ENCODE data around the gene SLC35E4. TPM values are rescaled to one million over a fixed set of nuclear protein-coding genes. Genes with fewer than 3 reads are reported as not detected.
"Not testable (repeated sequence)": the region's sequence is repeated elsewhere in the genome, so short reads cannot be mapped to it uniquely, and the experiment has no call there.

Gene SLC35E4
- total RNA-seq, 6 experiments from 2014 or later = 4.9 to 7.4 (median 5.5) TPM

DNA sequence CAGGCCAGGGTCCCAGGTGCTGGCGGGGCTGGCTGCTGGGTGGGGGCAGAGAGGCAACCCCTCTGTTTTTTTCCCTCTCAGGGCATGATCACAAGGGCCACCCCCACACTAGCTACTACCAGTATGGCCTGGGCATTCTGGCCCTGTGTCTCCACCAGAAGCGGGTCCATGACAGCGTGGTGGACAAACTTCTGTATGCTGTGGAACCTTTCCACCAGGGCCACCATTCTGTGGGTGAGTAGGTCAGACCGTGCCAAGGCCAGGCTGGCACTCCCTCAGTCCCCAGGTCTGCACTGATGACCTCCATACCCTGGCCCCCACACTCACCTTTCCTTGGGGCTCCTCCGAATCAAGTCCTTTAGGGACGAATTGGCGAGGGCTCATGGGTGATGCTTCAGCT is 21.3 kb upstream of the SLC35E4 start:
- Mint-ChIP-seq H3K27me3 (ENCODE audit: insufficient read depth) (no peaks in the 10 kb centered on the region; the same call in 1 of the 2 replicates), H3K4me1 (ENCODE audit: low read depth) (peaks cover 24% of the 10 kb centered on the region), H3K4me3 (no peak overlapping the region), H3K9me3 (no peaks in the 10 kb centered on the region), H3K36me3 (ENCODE audit: low read depth) (no peaks in the 10 kb centered on the region), H3K27ac (no peak overlapping the region)
- DNase-seq = no peak
- TF ChIP-seq, protein P1, sequence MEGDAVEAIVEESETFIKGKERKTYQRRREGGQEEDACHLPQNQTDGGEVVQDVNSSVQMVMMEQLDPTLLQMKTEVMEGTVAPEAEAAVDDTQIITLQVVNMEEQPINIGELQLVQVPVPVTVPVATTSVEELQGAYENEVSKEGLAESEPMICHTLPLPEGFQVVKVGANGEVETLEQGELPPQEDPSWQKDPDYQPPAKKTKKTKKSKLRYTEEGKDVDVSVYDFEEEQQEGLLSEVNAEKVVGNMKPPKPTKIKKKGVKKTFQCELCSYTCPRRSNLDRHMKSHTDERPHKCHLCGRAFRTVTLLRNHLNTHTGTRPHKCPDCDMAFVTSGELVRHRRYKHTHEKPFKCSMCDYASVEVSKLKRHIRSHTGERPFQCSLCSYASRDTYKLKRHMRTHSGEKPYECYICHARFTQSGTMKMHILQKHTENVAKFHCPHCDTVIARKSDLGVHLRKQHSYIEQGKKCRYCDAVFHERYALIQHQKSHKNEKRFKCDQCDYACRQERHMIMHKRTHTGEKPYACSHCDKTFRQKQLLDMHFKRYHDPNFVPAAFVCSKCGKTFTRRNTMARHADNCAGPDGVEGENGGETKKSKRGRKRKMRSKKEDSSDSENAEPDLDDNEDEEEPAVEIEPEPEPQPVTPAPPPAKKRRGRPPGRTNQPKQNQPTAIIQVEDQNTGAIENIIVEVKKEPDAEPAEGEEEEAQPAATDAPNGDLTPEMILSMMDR (IDR thresholded peaks at IDR 0.05) = no peak

DNA sequence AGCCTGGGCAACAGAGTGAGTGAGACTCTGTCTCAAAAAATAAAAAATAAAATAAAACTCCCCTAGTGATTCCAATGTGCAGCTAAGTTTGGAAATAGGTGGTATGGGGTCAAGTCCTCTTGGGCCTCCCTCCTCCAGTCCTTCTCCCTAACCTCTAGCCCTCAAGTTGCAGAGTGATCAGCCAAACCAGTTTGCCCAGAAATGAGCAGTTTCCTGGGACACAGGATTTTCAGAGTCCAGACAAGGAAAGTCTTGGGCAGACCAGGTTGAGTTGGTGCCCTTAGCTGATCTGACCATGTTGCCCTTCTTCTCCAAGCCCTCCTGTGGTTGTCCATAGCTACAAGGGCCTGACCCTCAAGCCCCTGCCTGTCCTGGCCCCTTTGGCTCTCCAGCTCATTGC is 20.7 kb upstream of the SLC35E4 start:
- no peak overlapping the region for H3K4me3 Mint-ChIP-seq
- H3K9me3 Mint-ChIP-seq = no peaks in the 10 kb centered on the region
- H3K4me1 Mint-ChIP-seq (ENCODE audit: low read depth) = peaks cover 18% of the 10 kb centered on the region
- no peaks in the 10 kb centered on the region; the same call in 1 of the 2 replicates for H3K27me3 Mint-ChIP-seq (ENCODE audit: insufficient read depth)
- no peaks in the 10 kb centered on the region for H3K36me3 Mint-ChIP-seq (ENCODE audit: low read depth)
- H3K27ac Mint-ChIP-seq = no peak overlapping the region
- TF ChIP-seq, protein P1 (IDR thresholded peaks at IDR 0.05) = no peak
- DNase-seq = no peak

DNA sequence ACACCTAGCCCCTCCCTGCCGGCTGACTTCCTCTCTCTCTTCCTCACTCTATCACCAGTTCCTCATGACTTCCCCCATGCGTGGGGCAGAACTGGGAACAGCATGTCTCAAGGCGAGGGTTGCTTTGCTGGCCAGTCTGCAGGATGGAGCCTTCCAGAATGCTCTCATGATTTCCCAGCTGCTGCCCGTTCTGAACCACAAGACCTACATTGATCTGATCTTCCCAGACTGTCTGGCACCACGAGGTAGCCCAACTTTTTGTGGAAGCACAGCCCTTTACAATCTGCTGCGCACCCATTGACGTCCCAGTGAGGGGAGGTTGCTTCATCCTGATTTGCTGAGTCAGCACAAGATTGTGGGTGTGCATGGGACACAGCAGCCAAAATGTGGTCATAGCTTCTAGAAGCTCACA is 20.0 kb upstream of the SLC35E4 start:
- DNase-seq = no peak
- Mint-ChIP-seq H3K27ac (no peak overlapping the region), H3K9me3 (no peaks in the 10 kb centered on the region), H3K36me3 (ENCODE audit: low read depth) (no peaks in the 10 kb centered on the region), H3K27me3 (ENCODE audit: insufficient read depth) (no peaks in the 10 kb centered on the region; the same call in 1 of the 2 replicates), H3K4me1 (ENCODE audit: low read depth) (peaks cover 11% of the 10 kb centered on the region), H3K4me3 (no peak overlapping the region)
- TF ChIP-seq, protein P1 (IDR thresholded peaks at IDR 0.05) = no peak

DNA sequence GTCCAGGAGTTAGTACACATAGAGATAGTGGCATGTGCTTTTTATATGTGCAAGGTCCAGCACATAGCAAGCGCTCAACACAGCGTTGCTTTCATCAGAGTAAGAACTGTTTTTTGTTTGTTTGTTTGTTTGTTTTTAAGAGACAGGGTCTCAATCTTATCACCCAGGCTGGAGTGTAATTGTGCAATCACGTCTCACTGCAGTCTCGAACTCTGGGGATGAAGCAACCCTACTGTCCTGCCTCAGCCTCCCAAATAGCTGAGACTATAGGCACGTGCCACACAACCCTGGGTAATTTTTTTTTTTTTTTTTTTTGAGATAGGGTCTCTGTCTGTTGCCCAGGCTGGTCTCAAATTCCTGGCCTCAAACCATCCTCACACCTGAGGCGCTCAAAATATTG is 17.8 kb upstream of the SLC35E4 start:
- no peak for DNase-seq
- peaks cover 7% of the 10 kb centered on the region for H3K27me3 Mint-ChIP-seq (ENCODE audit: insufficient read depth)
- H3K36me3 Mint-ChIP-seq (ENCODE audit: low read depth) = no peaks in the 10 kb centered on the region
- no peaks in the 10 kb centered on the region for H3K9me3 Mint-ChIP-seq
- no peak overlapping the region for H3K4me3 Mint-ChIP-seq
- TF ChIP-seq, protein P1 (IDR thresholded peaks at IDR 0.05) = no peak
- H3K27ac Mint-ChIP-seq = no peak overlapping the region
- H3K4me1 Mint-ChIP-seq (ENCODE audit: low read depth) = no peaks in the 10 kb centered on the region

DNA sequence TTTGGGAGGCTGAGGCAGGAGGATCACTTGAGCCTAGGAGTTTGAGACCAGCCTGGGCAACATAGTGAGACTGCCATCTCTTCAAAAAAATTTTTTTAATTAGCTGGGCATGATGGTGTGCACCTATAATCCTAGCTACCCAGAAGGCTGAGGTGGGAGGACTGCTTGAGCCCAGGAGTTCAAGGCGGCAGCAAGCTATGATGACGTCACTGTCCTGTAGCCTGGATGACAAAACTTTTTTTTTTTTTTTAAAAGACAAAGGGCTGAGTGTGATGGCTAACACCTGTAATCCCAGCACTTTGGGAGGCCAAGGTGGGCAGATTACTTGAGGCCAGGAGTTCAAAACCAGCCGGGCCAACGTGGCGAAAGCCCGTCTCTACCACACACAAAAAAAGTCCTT is 15.7 kb upstream of the SLC35E4 start:
- not testable (repeated sequence) for H3K27ac Mint-ChIP-seq; H3K4me3 Mint-ChIP-seq; DNase-seq; H3K4me1 Mint-ChIP-seq (ENCODE audit: low read depth); H3K27me3 Mint-ChIP-seq (ENCODE audit: insufficient read depth); H3K36me3 Mint-ChIP-seq (ENCODE audit: low read depth); H3K9me3 Mint-ChIP-seq

DNA sequence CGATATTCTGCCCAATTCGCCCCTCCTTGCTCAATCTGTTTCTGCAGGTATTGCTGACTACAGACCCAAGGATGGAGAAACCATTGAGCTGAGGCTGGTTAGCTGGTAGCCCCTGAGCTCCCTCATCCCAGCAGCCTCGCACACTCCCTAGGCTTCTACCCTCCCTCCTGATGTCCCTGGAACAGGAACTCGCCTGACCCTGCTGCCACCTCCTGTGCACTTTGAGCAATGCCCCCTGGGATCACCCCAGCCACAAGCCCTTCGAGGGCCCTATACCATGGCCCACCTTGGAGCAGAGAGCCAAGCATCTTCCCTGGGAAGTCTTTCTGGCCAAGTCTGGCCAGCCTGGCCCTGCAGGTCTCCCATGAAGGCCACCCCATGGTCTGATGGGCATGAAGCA is 9.2 kb upstream of the SLC35E4 start:
- H3K9me3 Mint-ChIP-seq = no peaks in the 10 kb centered on the region
- H3K27ac Mint-ChIP-seq = no peak overlapping the region
- no peaks in the 10 kb centered on the region for H3K4me1 Mint-ChIP-seq (ENCODE audit: low read depth)
- H3K36me3 Mint-ChIP-seq (ENCODE audit: low read depth) = no peaks in the 10 kb centered on the region
- H3K4me3 Mint-ChIP-seq = no peak overlapping the region
- peaks cover under 1% of the 10 kb centered on the region for H3K27me3 Mint-ChIP-seq (ENCODE audit: insufficient read depth)
- no peak for DNase-seq
- TF ChIP-seq, protein P1 (IDR thresholded peaks at IDR 0.05) = no peak
